GM12878 (cell line): Measurements from ENCODE around the gene NFE2.

Source experiments
- CTCF ChIP-seq, 3 experiments: IDR thresholded peaks in 2 of 3; conservative IDR thresholded peaks in 1 of 3; 2 replicates each; pipeline ENCODE4 v1.5.1; 2011; ENCODE audit warnings: low read depth in 3 of 3, low read length in 3 of 3, mild to moderate bottlenecking in 3 of 3, control low read depth in 2 of 3, moderate library complexity in 2 of 3, inconsistent platforms in 1 of 3, mixed read lengths in 1 of 3; ENCODE audit not compliant: control insufficient read depth in 2 of 3, insufficient read depth in 1 of 3; ENCODE audit errors: extremely low read depth in 1 of 3
- DPF2 ChIP-seq: fragments of 450-650 bp; IDR thresholded peaks from 2 replicates; pipeline ENCODE4 v1.6.1; 2017; ENCODE audit warnings: mild to moderate bottlenecking
- ESRRA ChIP-seq: IDR thresholded peaks from 2 replicates; pipeline ENCODE4 v1.6.1; 2012; ENCODE audit warnings: mild to moderate bottlenecking, low read length, improper control_type of control experiment
- NFIC ChIP-seq: IDR thresholded peaks from 2 replicates; pipeline ENCODE4 v1.6.1; 2012; ENCODE audit warnings: low read depth, mild to moderate bottlenecking, inconsistent platforms, low read length, moderate library complexity
- NFXL1 ChIP-seq: fragments of 450-650 bp; IDR thresholded peaks from 2 replicates; pipeline ENCODE4 v1.6.1; 2017; ENCODE audit warnings: antibody characterized with exemption, mild to moderate bottlenecking, borderline replicate concordance
- POLR2AphosphoS2 ChIP-seq: IDR thresholded peaks from 2 replicates; pipeline ENCODE4 v1.6.1; 2011; ENCODE audit warnings: low read depth, mild to moderate bottlenecking, low read length, improper control_type of control experiment, moderate library complexity

GRCh38 chr12:54349679-54350078 is 48.9 kb upstream of the NFE2 start:
- no peak for TF ChIP-seq NFIC
- TF ChIP-seq POLR2AphosphoS2 = no peak
- TF ChIP-seq DPF2 = no peak
- TF ChIP-seq CTCF (IDR thresholded peaks at IDR 0.05 in 2 of 3, conservative IDR thresholded peaks at IDR 0.05 in 1 of 3; ENCODE audit: control insufficient read depth in 2 of 3, extremely low read depth in 1 of 3, insufficient read depth in 1 of 3, low read depth in 3 of 3, low read length in 3 of 3) = no peak
- TF ChIP-seq NFXL1 = no peak
- TF ChIP-seq ESRRA = no peak
